HG03135 (cell line): ENCODE data around the gene LTBP1.
"Not testable (repeated sequence)": the region's sequence is repeated elsewhere in the genome, so short reads cannot be mapped to it uniquely, and the experiment has no call there.

Experiments used
- ATAC-seq: cut with Tn5 transposase; IDR thresholded peaks from one replicate; pipeline ENCODE4 v1.9.1; 2021; ENCODE audit warnings: mild to moderate bottlenecking, moderate library complexity; ENCODE audit not compliant: unreplicated experiment

LTBP1 gene

GRCh38 chr2:33365264-33365970, 418.7 kb downstream of the LTBP1 start:
- no peak for ATAC-seq

GRCh38 chr2:33366473-33366872, 419.7 kb downstream of the LTBP1 start:
- ATAC-seq = no peak

GRCh38 chr2:33368524-33368923, 421.8 kb downstream of the LTBP1 start:
- ATAC-seq = not testable (repeated sequence)

- ATAC-seq = no peak
Observed at GRCh38 chr2:33369191-33369590, 422.4 kb downstream of the LTBP1 start.

GRCh38 chr2:33370636-33371265, 424.0 kb downstream of the LTBP1 start:
- no peak for ATAC-seq

GRCh38 chr2:33371304-33372090, 424.7 kb downstream of the LTBP1 start:
- no peak for ATAC-seq

GRCh38 chr2:33372940-33373553, 426.3 kb downstream of the LTBP1 start:
- ATAC-seq = no peak

- ATAC-seq = no peak
Observed at GRCh38 chr2:33373986-33374385, 427.2 kb downstream of the LTBP1 start.

GRCh38 chr2:33375054-33375453, 428.3 kb downstream of the LTBP1 start:
- ATAC-seq = no peak

GRCh38 chr2:33377048-33377447, 430.3 kb downstream of the LTBP1 start:
- ATAC-seq = no peak

GRCh38 chr2:33378556-33379210, 431.9 kb downstream of the LTBP1 start:
- ATAC-seq = no peak

GRCh38 chr2:33380001-33380609, 433.4 kb downstream of the LTBP1 start:
- ATAC-seq = no peak

- ATAC-seq = no peak
Observed at GRCh38 chr2:33380719-33381118, 434.0 kb downstream of the LTBP1 start.

GRCh38 chr2:33381301-33381858, 434.6 kb downstream of the LTBP1 start:
- ATAC-seq = no peak

- no peak for ATAC-seq
Observed at GRCh38 chr2:33383855-33384598, 437.3 kb downstream of the LTBP1 start.

- no peak for ATAC-seq
Observed at GRCh38 chr2:33384599-33384961, 437.8 kb downstream of the LTBP1 start.

- no peak for ATAC-seq
Observed at GRCh38 chr2:33388996-33389395, 442.2 kb downstream of the LTBP1 start.

GRCh38 chr2:33389695-33390094, 442.9 kb downstream of the LTBP1 start:
- not testable (repeated sequence) for ATAC-seq

GRCh38 chr2:33391529-33392255, 444.9 kb downstream of the LTBP1 start:
- ATAC-seq = no peak
